IMR-90 (cell line): Measurements from ENCODE around the gene ACIN1. TPM values are rescaled to one million over a fixed set of nuclear protein-coding genes. Genes with fewer than 3 reads are reported as not detected.

Source experiments
- ATAC-seq: fragments of 200-7000 bp; cut with Tn5 transposase; 2 replicates; pipeline ENCODE4 v1.9.1; 2020; ENCODE audit warnings: low read depth, mild to moderate bottlenecking, moderate library complexity
- BruUV-seq: library from RNA; stranded (reverse); fragments of 400-500 nt; replicated peaks from 2 replicates; lab custom pipeline; 2021; lab: Mats Ljungman, UMichigan
- CTCF ChIA-PET: fragments of 300-600 bp; formaldehyde crosslinking; extraction: SDS; loops from one replicate; lab custom pipeline; 2021; ENCODE audit warnings: antibody characterized with exemption; lab: Yijun Ruan, JAX
- POLR2A ChIA-PET: fragments of 300-600 bp; sonication (Branson Sonifier 250); formaldehyde crosslinking; loops from one replicate; lab custom pipeline; 2022; ENCODE audit warnings: antibody characterized with exemption; ENCODE audit not compliant: unreplicated experiment; lab: Charles Lee
- DNase-seq: peaks from one replicate; pipeline ENCODE4 v3.0.0; 2013
- H2AFZ ChIP-seq: replicated peaks from 2 replicates; pipeline ENCODE3; 2013; ENCODE audit warnings: low read length, mild to moderate bottlenecking; ENCODE audit not compliant: poor library complexity
- H2AK5ac ChIP-seq: 2 replicates; pipeline ENCODE4 v1.6.1; 2013; ENCODE audit warnings: low read depth, low read length, inconsistent platforms
- H2AK9ac ChIP-seq: replicated peaks from 2 replicates; pipeline ENCODE3; 2013; ENCODE audit warnings: mild to moderate bottlenecking, low read depth, low read length, moderate library complexity; ENCODE audit not compliant: poor library complexity
- H2BK120ac ChIP-seq: 2 replicates; pipeline ENCODE4 v1.6.1; 2013; ENCODE audit warnings: low read depth, low read length, inconsistent platforms
- H2BK15ac ChIP-seq: 3 replicates; pipeline ENCODE4 v1.6.1; 2013; ENCODE audit warnings: low read depth, low read length, inconsistent platforms
- H2BK20ac ChIP-seq: 2 replicates; pipeline ENCODE4 v1.6.1; 2013; ENCODE audit warnings: low read depth, mild to moderate bottlenecking, inconsistent platforms, low read length, moderate library complexity
- H2BK5ac ChIP-seq: 2 replicates; pipeline ENCODE4 v1.6.1; 2013; ENCODE audit warnings: mild to moderate bottlenecking, low read depth, low read length, inconsistent platforms; ENCODE audit not compliant: poor library complexity, severe bottlenecking
- H3K14ac ChIP-seq: replicated peaks from 2 replicates; pipeline ENCODE4 v1.6.1; 2013; ENCODE audit warnings: low read depth, low read length, inconsistent platforms
- H3K18ac ChIP-seq: 2 replicates; pipeline ENCODE4 v1.6.1; 2013; ENCODE audit warnings: low read depth, low read length, control low read depth
- H3K23ac ChIP-seq: 2 replicates; pipeline ENCODE4 v1.6.1; 2013; ENCODE audit warnings: low read depth, low read length, inconsistent platforms
- H3K27ac ChIP-seq: 2 replicates; pipeline ENCODE4 v1.5.1; 2013; ENCODE audit warnings: mild to moderate bottlenecking, control low read depth, low read length; ENCODE audit not compliant: insufficient read depth
- H3K27me3 ChIP-seq: 2 replicates; pipeline ENCODE4 v1.6.1; 2013; ENCODE audit warnings: low read length; ENCODE audit not compliant: control insufficient read depth, insufficient read depth
- H3K36me3 ChIP-seq: 2 replicates; pipeline ENCODE4 v1.6.1; 2013; ENCODE audit warnings: low read length, mixed read lengths; ENCODE audit not compliant: control insufficient read depth, insufficient read depth
- H3K4ac ChIP-seq: 2 replicates; pipeline ENCODE4 v1.6.1; 2013; ENCODE audit warnings: low read depth, low read length, inconsistent platforms
- H3K4me1 ChIP-seq: 2 replicates; pipeline ENCODE4 v1.6.1; 2013; ENCODE audit warnings: low read length, mixed read lengths; ENCODE audit not compliant: control insufficient read depth, insufficient read depth
- H3K4me2 ChIP-seq: 2 replicates; pipeline ENCODE4 v1.6.1; 2013; ENCODE audit warnings: low read depth, mild to moderate bottlenecking, control low read depth, low read length, moderate library complexity
- H3K4me3 ChIP-seq: 2 replicates; pipeline ENCODE4 v1.5.1; 2013; ENCODE audit warnings: low read depth, mild to moderate bottlenecking, control low read depth, low read length, moderate library complexity; ENCODE audit not compliant: insufficient read depth
- H3K56ac ChIP-seq: 2 replicates; pipeline ENCODE4 v1.6.1; 2013; ENCODE audit warnings: low read length, inconsistent platforms; ENCODE audit not compliant: insufficient read depth; ENCODE audit errors: extremely low read depth
- H3K79me1 ChIP-seq, 2 experiments: 2 replicates each; pipeline ENCODE4 v1.6.1; 2013; ENCODE audit warnings: low read length in 2 of 2, inconsistent platforms in 1 of 2, low read depth in 1 of 2
- H3K9ac ChIP-seq: 2 replicates; pipeline ENCODE4 v1.6.1; 2013; ENCODE audit warnings: low read depth, low read length, control low read depth
- H3K9me1 ChIP-seq: 2 replicates; pipeline ENCODE4 v1.6.1; 2013; ENCODE audit warnings: low read length, inconsistent platforms; ENCODE audit not compliant: insufficient read depth
- H3K9me3 ChIP-seq: 2 replicates; pipeline ENCODE4 v1.6.1; 2013; ENCODE audit warnings: low read length; ENCODE audit not compliant: control insufficient read depth, insufficient read depth
- H4K20me1 ChIP-seq: 2 replicates; pipeline ENCODE4 v1.6.1; 2013; ENCODE audit warnings: low read length, inconsistent platforms; ENCODE audit not compliant: insufficient read depth
- H4K5ac ChIP-seq: 2 replicates; pipeline ENCODE4 v1.6.1; 2013; ENCODE audit warnings: mild to moderate bottlenecking, low read depth, low read length, control low read depth
- H4K8ac ChIP-seq, 2 experiments: 2 replicates each; pipeline ENCODE4 v1.6.1; 2013; ENCODE audit warnings: low read depth in 2 of 2, low read length in 2 of 2, control low read depth in 1 of 2, inconsistent platforms in 1 of 2
- H4K91ac ChIP-seq: 2 replicates; pipeline ENCODE4 v1.6.1; 2013; ENCODE audit warnings: low read depth, low read length, inconsistent platforms; ENCODE audit not compliant: insufficient read depth
- BHLHE40 ChIP-seq: fragments of 150-350 bp; IDR thresholded peaks from 2 replicates; pipeline ENCODE4 v1.6.1; 2016; ENCODE audit warnings: mild to moderate bottlenecking, low read depth, low read length
- CHD1 ChIP-seq: IDR thresholded peaks from 2 replicates; pipeline ENCODE4 v1.6.1; 2012; ENCODE audit warnings: low read depth, low read length, improper control_type of control experiment
- FOS ChIP-seq: fragments of 150-350 bp; IDR thresholded peaks from 2 replicates; pipeline ENCODE4 v1.6.1; 2016; ENCODE audit warnings: low read depth, low read length
- MAZ ChIP-seq: IDR thresholded peaks from 2 replicates; pipeline ENCODE4 v1.6.1; 2012; ENCODE audit warnings: low read depth, mild to moderate bottlenecking, low read length, improper control_type of control experiment, moderate library complexity, borderline replicate concordance
- RFX5 ChIP-seq: IDR thresholded peaks from 2 replicates; pipeline ENCODE4 v1.8.0; 2012; ENCODE audit warnings: low read depth, mild to moderate bottlenecking, low read length, moderate library complexity
- WGBS, 2 experiments: methylation state at CpG; one replicate each; pipeline versions ENCODE4 v1.1.5 to v1.1.7; 2013; ENCODE audit warnings: missing lambda C conversion rate in 2 of 2; ENCODE audit not compliant: insufficient read length in 1 of 2; ENCODE audit errors: extremely low coverage in 2 of 2; 5-methylcytosine and 5-hydroxymethylcytosine counted together
- dilution Hi-C: fragments of 300-500 bp; cut with HindIII; formaldehyde crosslinking; loops from one replicate; pipeline ENCODE4 v1.14.3; 2018; ENCODE audit warnings: low sequenced_read_pairs; ENCODE audit not compliant: unreplicated experiment
- in situ Hi-C: fragments of 300-500 bp; cut with MboI; formaldehyde crosslinking; loops from 3 replicates; pipeline ENCODE4 v1.14.3; 2019; ENCODE audit warnings: low sequenced_read_pairs, inconsistent platforms, mixed read lengths
- intact Hi-C: fragments of 100-400 bp; cut with micrococcal nuclease; formaldehyde crosslinking; loops from 2 replicates; pipeline ENCODE4 v1.10.0; 2022
- polyA plus RNA-seq, 3 experiments: library from polyadenylated mRNA; depleted of rRNA; stranded (reverse); fragments of >200 nt; gene quantifications; 2 replicates each; pipeline ENCODE4 v1.2.3, GENCODE V29; 2012; ENCODE audit warnings: low replicate concordance in 1 of 3
- total RNA-seq: library from RNA; depleted of rRNA; stranded (reverse); fragments of >200 nt; gene quantifications from 2 replicates; pipeline ENCODE4 v1.2.3, GENCODE V29; 2012

ACIN1 gene
- total and polyA plus RNA-seq, 2 of the 4 experiments (the other 2 are of a cell fraction) = 73.8 to 185 TPM

GRCh38 chr14:23137192-23137812 is 42.4 kb upstream of the ACIN1 start:
- Histone ChIP-seq H3K27ac (no peak overlapping the region), H3K23ac (no peak overlapping the region), H2BK120ac (no peak overlapping the region), H2AK5ac (no peak overlapping the region), H3K27me3 (peaks cover 35% of the 10 kb centered on the region), H4K5ac (no peak overlapping the region), H2AFZ (no peak overlapping the region), H2BK15ac (no peak overlapping the region), H3K79me1 (no peaks in the 10 kb centered on the region), H4K8ac (no peak overlapping the region), H3K18ac (no peak overlapping the region), H3K56ac (no peak overlapping the region), H2BK5ac (no peak overlapping the region), H4K91ac (no peak overlapping the region), H3K36me3 (no peaks in the 10 kb centered on the region), H2BK20ac (no peak overlapping the region), H3K4me1 (no peaks in the 10 kb centered on the region), H3K9ac (no peak overlapping the region), H4K20me1 (no peaks in the 10 kb centered on the region), H3K9me3 (no peaks in the 10 kb centered on the region), H2AK9ac (peak overlapping the region; percentile 55), H3K14ac (no peak overlapping the region), H3K4me3 (no peak overlapping the region), H3K4me2 (no peak overlapping the region), H3K9me1 (no peaks in the 10 kb centered on the region), H3K4ac (no peak overlapping the region)
- intact Hi-C loops (no loop called here), dilution Hi-C loops (no loop called here), in situ Hi-C loops (no loop called here)
- TF ChIP-seq RFX5 (no peak), CHD1 (no peak), BHLHE40 (no peak), MAZ (no peak), FOS (no peak)
- ATAC-seq = no peak
- BruUV-seq = no TSS peak
- 74% methylated on average over 4 of the region's 11 CpGs; no CpG with 5 or more reads in 1 of the 2 experiments for WGBS, 2 experiments
- POLR2A ChIA-PET = no interaction called here
- DNase-seq = no peak
- CTCF ChIA-PET = interaction anchor here (0.8 kb wide), 1 partner anchor 31 kb away, joined by 3 read pairs; no protein-coding TSS in a partner anchor
